GM21423 (cell line): Measurements from ENCODE around the gene TMEM229B.

Experiments used
- ATAC-seq: cut with Tn5 transposase; IDR thresholded peaks from one replicate; pipeline ENCODE4 v1.9.1; 2021; ENCODE audit warnings: mild to moderate bottlenecking, moderate library complexity; ENCODE audit not compliant: unreplicated experiment

Gene TMEM229B

GRCh38 chr14:67487937-67488893 lies at the start of gene TMEM229B:
TMEM229B (minus strand) TSS chr14:67488721; CDS start chr14:67473923, 14,798 bp downstream.
- peak; percentile 81 for ATAC-seq

- ATAC-seq: no peak
These were observed 49.2 kb upstream of the TMEM229B start for GRCh38 chr14:67537736-67538135.

- ATAC-seq: no peak
These were observed 47.6 kb upstream of the TMEM229B start for GRCh38 chr14:67536087-67536486.

- no peak for ATAC-seq
These were observed 45.2 kb upstream of the TMEM229B start for GRCh38 chr14:67533754-67534085.

GRCh38 chr14:67532998-67533753 lies 44.7 kb upstream of the TMEM229B start, which contains the start of gene PLEKHH1:
PLEKHH1 (plus strand) TSS chr14:67533290; CDS start chr14:67541868, 8,578 bp downstream.
- ATAC-seq: peak; percentile 62

- no peak for ATAC-seq
These were observed 44.1 kb upstream of the TMEM229B start for GRCh38 chr14:67532606-67532997.

GRCh38 chr14:67529947-67530935 lies 41.7 kb upstream of the TMEM229B start:
- no peak for ATAC-seq

GRCh38 chr14:67528276-67528675 lies 39.8 kb upstream of the TMEM229B start:
- ATAC-seq: no peak

- ATAC-seq: no peak
These were observed 39.2 kb upstream of the TMEM229B start for GRCh38 chr14:67527756-67528155.

- no peak for ATAC-seq
These were observed 38.3 kb upstream of the TMEM229B start for GRCh38 chr14:67526676-67527459.

- ATAC-seq: no peak
These were observed 37.7 kb upstream of the TMEM229B start for GRCh38 chr14:67526181-67526580.

- ATAC-seq: no peak
These were observed 36.9 kb upstream of the TMEM229B start for GRCh38 chr14:67525389-67525788.

GRCh38 chr14:67524634-67524963 lies 36.1 kb upstream of the TMEM229B start:
- ATAC-seq: no peak

- no peak for ATAC-seq
These were observed 35.5 kb upstream of the TMEM229B start for GRCh38 chr14:67523764-67524633.

- ATAC-seq: no peak
These were observed 33.7 kb upstream of the TMEM229B start for GRCh38 chr14:67522270-67522669.

- ATAC-seq: no peak
These were observed 32.0 kb upstream of the TMEM229B start for GRCh38 chr14:67520482-67520881.

- ATAC-seq: no peak
These were observed 30.9 kb upstream of the TMEM229B start for GRCh38 chr14:67519406-67519805.

GRCh38 chr14:67517083-67517482 lies 28.6 kb upstream of the TMEM229B start:
- ATAC-seq: no peak

- no peak for ATAC-seq
These were observed 28.2 kb upstream of the TMEM229B start for GRCh38 chr14:67516676-67517075.
